OCI-M2 (cell line): Measurements from ENCODE around the gene AGFG2.

Source experiments
- DNase-seq: peaks from one replicate; lab custom pipeline; 2025; ENCODE audit not compliant: unreplicated experiment; lab: John Stamatoyannopoulos, UW

The AGFG2 gene

DNA sequence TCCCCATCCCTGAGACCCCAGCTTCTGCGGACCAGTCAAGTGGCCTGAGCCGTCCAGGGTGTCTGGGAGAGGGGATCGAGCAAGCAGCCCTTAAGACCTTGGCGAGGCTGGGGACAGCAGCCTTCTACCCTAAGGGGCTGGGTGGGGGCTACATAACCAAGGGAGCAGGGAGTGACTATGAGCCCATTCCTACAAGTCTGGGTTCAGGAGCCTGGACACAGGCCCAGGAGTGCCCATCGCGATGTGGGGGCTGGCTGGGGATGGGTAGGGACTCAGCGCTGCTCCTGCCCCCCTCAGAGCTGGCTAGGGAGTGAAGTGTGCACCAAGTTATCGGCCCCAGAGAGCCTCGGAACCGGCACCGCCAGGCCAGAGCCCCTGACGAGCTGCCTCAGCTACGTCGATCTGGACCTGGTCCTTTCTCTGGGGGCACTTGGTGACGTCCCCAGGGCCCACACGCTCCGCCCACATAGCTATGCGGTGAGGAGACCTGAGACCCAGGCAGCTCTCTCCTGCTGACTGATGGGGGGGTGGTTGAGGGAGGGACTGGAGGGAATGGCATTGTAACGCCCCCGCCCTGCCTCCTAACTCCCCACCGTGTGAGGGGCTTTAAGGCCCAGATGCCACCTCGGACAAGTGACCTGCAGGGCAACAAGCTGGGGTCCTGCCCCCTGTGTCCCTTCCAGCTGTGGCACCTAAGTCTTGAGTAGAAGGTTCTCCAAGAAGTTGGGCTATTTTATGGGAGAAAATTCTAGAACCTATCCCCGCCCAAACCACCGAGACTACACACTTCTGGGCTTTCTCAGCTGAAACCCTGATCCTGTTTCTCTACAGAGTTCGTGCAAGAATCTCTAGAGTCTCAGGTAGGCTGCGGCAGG lies 32.2 kb downstream of the AGFG2 start:
- DNase-seq, result no peak

DNA sequence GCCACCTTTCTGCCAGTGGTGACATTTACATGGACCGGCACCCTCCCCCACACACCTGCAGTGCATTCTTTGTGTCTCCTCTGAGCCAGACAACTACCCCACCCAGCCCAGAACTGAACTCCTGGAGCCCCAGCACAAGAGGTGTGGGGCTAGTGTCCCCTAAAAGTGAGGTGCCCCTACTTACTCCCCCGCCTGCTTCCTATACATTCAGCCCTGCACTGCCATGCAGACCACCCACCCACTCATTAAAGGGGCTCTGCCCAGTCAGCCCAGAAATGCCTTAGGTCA lies 32.8 kb downstream of the AGFG2 start:
- DNase-seq, result no peak

DNA sequence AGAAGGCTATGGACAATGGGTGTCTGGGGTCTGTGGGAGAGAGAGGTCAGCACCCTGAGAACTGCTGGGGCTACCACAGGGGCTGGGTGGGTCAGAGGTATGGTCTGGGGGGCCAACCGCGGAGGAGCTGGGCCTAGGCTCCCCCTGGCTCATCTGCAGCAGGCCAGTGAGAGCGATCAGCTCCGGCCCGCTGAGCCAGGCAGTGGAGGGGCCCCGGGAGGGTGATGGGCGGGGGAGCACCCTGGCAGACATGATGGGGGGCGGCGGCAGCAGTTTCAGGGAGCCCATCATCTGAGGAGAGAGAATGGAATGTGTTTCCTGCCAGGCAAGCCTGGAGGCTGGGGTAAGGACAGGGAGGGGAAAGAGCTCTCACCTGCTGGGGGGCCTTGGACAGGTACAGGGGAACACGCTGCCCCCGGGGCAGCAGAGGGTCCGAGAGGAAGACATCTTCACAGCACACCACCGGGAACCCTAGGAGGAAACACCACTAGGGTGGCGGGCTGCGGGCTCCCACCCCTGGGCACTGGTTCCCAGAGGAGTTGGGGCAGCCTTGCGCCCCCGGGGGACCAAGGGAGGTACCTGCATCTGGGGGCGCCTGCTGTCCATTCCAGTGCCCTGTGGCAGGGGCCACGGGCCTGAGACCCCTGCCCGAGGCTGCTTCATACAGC lies 33.4 kb downstream of the AGFG2 start:
- DNase-seq, result no peak

DNA sequence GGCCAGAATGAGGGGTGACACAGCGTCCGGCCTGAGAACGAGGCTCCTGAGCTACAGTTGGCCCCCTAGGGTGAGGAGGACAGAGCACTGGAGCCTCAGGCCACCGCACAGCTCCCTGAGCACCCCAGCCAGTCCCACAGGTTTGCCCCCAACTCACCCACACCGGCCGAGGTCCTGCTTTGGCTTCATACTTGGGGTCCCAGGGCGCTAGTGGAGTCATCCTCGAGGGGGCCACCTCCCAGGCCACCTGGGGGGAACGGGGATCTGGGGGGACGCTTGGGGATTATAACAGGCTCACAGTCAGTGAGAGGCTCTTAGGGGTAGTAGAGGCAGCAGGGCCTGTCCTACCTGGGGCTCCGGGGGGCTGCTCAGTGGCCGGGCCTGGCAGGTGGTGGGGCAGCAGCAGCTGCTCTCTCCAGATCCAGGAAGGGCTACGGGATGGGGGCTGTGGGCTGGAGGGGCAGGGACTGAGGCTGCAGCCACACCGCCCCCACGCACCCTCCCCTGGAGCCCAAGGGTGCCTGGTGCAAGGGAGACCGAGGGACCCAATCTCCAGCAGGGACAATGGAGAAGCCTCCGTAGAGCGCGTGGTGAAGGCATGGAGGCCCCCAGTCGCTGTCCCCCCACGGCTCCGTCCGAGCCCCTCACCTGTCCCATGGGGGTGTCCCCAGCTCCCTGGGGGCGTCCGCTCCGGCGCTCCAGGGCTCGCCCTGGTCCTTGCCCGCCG lies 34.1 kb downstream of the AGFG2 start:
- DNase-seq, result no peak

DNA sequence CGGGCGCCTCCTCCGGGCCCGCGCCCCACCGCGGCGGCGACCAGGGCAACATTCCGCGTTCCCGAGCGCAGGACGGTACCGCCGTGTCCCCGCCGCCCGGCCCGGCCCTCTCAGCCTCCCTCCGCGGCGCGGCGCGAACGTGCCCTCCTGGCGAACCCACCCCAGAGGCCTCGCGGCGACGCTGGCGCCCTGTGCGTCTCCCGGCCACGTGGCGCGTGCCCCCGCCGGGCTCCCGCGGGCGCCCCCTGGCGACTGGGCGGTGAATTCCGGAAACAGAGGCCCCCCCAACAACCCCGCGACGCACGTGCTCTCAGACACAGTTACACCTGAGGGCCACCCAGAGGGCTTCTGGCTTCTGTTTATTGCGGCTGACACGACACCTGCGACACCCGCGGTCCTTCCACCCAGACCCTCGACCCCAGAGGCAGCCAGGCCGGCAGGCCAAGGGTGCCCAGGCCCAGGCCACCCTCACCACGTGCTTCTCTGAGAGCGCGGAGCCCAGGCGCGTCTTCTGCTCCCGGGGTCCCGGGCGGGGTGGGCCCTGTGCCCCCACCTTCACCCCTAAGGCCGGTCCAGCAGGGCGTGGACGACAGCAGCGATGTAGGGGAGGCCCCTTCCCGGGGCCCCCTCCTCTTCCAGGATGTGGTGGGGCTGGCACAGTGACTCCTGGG lies 34.8 kb downstream of the AGFG2 start, which contains the start of gene SAP25:
Gene SAP25, minus strand, starts transcription at position 210 of the 671 bp plus-strand sequence. Its CDS starts 158 bp downstream, at position 52.
- no peak for DNase-seq

DNA sequence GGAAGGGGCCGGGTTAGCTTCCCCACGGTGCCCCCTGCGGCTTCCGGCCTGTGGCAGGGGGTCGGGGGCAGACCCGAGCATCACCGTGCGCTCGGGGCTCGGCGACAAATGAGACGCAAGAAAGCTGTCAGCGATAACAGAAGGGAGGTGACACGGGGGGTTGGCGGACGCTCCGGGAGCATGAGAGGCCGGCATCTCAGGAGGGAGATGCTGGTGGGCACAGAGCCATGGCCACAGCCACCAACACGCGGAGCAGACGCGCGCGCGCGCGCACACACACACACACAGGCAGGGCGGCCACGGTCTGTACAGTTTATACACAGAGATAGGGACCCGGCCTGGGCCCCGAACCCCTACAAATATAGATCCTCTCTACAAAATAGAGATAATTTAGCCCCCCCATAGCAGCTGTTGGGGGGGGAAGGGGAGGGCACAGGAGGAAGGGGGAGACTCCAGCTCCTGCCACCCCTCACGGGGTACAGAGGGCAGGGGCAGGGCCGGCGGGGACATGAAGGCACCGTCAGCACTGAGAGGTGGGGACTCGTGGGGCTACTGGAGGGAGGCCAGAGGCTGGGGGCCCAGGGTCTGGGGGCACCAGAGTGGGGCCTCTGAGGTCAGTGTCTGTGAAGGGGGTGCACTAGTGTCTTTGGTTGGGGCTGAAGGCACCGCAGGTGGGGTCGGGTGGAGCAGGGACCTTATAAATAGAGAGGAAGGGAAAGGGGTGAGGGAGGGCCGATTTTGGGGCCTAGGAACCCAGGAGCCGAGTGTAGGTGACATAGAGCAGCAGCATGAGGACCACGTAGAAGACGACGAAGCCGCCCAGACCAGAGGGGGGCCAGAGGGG lies 35.6 kb downstream of the AGFG2 start:
- DNase-seq, result no peak

DNA sequence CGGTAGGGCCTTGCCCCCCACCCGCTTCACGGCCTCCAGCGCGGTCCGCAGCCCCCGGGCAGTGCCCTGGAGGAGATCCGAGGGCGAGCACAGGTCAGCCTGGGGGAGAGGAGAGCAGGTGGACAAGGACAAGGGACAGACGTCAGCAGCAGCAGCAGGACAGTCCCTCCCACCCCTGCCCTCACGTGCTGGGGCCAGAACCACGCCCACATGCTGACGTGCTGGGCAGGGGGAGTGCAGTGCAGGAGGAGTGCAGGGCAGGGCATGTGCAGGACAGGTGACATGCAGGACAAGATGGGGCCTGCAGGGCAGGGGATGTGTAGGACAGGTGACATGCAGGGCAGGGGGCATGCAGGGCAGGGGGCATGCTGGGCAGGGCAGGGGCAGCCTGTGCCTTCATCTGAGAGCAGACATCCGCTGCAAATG lies 36.2 kb downstream of the AGFG2 start:
- DNase-seq, result no peak

DNA sequence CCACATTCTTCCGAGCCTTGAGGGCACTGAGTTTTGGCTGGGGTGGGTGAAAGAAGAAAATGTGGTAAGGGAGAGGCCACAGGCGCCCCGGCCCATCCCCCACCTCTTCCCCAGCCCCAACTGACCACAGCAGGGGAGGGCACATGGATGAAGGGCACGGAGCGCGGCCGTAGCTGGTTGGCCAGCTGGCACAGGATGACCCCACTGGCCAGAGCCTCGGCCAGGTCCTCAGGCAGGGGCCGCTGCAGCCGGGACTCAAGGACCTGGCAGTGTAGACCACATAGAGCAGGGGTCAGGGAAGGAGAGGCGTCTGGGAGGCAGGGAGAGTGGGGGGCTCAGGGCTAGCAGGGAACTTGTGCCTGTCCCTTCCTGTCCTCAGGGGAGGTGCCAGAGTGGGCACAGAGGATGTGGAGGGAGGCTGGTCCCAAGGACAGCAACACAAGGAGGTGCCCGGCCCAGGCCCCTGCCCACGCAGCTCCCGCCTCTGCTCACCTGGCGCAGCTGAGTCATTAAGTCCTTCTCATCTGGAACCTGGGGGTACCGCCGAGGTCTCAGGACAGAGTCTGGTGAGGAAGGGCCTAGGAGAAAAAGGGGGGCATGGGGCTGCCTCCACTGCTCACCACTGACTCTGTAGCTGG lies 36.9 kb downstream of the AGFG2 start:
- DNase-seq, result no peak

DNA sequence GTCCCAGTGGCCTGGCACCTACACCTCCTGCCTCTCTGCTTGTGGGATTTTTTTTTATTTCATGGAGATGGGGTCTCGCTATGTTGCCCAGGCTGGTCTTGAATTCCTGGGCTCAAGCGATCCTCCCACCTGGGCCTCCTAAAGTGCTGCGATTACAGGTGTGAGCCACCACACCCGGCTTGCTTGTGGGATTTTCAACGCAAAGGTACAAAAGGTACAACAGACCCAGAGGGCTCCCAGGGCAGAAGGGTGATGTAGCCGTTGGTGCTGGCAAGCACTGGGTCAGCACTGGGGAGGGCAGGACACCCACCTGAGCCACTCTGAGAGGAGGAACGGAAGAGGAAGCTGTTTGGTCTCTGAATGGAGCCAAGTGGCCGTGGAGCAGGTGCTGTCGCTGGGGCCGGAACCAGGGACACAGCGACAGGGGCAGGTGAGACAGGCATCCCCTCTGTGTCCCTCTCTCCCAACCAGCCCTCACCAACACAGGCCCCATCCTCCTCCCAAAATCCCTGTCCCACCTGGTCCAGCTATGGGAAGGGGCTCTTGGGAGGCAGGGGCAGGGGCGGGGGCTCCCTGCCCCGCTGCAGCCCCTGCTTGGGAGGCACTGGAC lies 37.5 kb downstream of the AGFG2 start:
- no peak for DNase-seq

DNA sequence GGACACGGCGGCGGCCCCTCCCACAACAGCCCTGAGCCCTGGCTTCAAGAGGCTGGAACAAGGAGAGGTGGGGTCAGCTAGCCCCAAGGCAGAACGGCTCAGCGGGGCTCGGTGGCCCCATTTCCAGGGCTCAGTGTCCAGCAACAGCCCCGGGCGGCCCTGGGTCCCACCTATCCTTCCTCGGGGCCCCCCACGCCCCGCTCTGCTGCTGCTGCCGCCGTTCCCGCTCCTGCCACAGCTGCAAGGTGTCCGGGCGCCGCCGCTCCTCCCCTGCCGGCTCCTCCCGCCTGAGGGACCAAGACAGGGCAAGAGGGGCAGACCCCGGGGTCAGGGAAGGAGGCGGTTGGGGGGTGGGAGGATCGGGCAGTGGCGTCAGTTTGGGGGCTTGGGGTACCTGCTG lies 38.1 kb downstream of the AGFG2 start:
- no peak for DNase-seq

DNA sequence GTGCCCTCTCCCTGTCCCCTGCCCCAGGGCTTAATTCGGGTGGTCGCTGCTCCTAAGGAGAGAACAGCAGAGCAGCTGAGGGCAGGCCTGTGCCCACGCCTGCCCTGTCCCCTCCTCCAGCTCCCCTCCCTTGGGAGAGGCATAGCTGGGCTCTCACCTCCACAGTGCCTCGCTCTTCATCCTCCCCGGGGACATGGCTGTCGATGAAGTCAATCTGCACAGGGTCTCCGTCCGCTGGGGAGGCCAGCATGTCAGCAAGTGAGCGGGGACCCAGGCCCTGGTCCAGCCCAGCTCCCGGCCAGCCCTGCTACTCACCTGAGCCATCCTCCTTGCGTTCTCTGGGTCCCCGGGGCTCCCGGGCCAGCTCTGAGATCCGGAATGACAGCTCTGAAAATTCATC lies 38.5 kb downstream of the AGFG2 start:
- no peak for DNase-seq

DNA sequence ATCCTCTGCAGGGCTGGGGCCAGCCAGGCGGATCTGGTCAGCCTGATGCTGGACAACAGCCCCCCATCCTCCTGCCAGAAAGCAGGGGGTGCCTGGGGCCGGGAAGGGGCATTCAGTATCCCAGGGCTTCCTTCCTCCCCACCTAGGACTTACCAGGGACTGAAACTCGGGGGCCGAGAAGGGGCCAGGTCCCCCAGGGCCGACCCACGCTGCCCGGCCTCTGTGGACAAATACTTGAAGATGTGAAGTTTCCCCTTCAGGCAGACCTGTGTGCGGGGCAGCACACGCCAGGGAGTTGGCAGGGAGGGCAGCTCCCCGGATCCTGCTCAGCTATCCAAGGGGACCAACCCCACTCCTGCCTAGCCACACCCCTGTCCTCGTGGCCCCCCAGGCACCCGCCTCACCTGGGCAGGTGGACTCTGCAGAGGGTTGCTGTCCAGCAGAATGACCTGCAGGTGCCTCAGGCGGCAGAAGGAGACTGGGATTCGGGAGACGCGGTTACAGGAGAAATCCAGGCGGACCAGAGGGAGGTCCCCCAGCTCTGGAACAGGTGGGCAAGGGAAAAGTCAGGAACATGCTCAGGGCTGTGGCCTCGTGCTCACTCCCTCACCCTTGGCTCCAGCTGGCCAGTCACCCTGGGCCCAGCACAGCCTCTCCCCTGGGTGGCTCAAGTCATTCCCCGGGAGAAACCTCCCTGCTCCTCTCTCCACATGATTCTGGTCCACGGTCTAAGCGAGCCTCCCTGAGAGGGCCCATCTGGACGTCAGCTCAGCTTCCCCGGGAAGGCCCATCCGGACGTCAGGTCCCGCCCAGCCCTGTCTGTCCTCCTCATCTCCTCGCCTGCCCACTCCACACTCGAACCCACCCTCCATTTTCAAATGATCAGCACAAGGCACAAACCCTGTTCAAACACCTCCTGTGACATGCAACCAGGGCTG lies 39.5 kb downstream of the AGFG2 start:
- no peak for DNase-seq

DNA sequence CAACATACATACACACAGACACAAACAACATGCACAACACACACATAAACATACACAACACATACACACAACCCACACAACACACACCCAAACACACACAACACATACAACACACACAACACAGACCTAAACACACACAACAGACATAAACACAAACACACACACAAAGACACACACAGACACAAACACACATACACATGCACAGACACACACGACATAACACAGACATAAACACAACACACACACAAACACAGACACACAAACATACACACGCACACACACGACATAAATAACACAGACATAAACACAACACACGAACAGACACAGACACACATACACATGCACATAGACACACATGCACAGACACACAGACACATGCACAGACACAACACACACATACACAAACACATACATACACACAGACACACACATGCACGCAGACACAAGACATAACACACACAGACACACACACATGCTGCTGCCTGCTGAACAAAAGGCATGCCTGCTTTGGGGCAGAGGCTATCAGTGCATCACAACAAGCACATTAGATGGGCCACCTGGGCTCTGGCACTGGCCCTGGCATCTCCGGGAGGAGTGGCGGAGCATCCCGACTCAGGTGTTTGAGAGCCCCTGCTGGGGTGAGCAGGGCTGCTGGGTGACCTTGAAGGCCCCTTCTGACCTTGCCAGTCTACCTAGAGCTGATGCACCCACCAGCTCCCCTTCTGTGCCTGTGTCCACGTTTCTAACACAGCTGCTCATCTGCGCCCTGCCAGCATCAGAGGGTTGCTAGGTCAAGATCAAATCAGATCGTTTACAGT lies 41.7 kb downstream of the AGFG2 start:
- no peak for DNase-seq

DNA sequence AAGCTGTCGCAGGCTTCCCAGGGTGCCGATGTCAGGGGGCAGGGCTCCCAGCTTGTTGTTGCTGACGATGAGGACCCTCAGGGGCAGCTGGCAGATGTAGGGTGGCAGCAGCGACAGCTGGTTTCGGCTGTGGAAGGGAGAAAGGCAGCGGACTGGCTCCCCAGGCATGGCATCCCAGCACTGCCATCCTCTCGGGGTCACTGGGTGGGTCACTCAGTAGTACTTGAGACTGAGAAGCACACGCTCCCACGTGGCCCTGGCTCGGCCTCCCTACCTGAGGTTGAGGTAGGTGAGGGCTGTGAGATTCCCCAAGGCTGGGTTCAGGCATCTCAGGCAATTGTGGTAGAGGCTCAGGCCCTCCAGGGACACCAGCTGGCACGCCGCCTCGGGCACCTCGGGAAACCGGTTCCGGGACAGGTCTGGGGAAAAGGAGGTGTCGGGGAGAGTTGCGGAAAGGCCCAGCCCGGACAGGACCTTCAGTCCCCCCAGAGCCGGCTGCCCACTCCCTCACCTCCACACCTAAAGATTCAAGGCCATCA lies 43.1 kb downstream of the AGFG2 start:
- DNase-seq, result no peak

DNA sequence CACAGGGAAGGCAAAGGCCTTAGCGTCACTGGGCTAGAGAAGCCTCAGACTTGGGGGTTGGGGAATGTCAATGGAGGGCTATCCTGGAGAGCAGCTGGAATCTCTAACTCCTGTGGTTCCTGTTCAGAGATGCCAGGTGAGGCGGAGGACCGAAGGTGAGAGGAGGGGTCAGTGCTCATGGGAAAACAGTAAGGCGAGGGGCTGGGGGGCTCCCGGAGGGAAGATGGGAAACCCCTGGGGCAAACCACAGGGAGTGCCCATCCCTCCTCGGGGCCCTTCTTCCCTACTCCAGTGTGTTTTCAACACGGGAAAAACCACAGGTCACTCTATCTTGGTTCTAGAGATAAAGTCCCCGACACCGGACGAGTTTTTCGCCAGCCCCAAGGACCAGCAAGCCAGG lies 43.6 kb downstream of the AGFG2 start:
- no peak for DNase-seq

DNA sequence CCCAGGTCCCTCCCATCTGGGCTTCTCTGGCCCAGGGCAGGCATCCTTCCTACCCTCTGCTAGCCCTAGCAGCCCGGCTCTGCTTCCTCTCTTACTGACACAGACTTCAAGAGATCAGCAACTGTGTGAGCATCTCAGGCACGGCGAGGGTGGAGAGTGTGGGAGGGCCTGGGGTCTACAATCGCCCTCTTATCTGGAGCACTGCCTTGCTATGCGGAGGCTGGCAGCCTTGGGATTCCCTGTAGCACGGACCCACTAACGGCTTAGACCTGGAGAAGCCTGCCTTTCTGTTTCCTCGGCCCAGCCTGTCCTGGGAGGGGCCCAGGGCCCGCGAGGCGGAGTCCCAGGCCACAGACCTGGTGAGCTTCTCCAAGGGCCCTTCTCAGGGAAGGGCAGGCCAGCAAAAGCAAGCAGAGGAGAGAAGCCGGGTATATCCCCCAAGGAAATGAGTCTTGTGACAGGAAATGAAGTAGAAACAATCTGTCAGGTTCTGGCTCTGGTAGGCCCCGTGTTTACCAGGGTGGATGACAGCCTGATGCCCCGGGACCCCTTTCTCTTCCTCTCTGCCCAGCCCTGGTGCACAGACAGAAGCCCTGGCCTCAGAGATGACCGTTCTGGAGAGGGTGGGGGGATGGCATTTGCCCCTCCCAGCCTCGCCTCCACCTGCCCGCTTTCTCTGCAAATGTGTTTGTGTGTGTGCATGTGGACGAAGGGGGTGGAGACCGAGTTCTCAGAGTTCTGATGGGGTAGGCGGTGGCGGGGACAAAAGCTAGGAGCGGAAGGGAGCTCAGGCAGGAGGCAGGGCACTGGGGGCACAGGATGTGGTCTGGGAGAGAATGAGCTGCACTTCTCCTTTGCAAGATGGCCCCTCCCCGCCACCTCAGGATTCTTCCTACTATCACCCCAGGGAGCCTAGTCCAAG lies 44.4 kb downstream of the AGFG2 start:
- no peak for DNase-seq
